HG03045 (cell line): Measurements from ENCODE around the gene ALG12.

Experiments used
- ATAC-seq: cut with Tn5 transposase; IDR thresholded peaks from one replicate; pipeline ENCODE4 v1.9.1; 2021; ENCODE audit warnings: mild to moderate bottlenecking, moderate library complexity; ENCODE audit not compliant: unreplicated experiment

Gene ALG12

DNA sequence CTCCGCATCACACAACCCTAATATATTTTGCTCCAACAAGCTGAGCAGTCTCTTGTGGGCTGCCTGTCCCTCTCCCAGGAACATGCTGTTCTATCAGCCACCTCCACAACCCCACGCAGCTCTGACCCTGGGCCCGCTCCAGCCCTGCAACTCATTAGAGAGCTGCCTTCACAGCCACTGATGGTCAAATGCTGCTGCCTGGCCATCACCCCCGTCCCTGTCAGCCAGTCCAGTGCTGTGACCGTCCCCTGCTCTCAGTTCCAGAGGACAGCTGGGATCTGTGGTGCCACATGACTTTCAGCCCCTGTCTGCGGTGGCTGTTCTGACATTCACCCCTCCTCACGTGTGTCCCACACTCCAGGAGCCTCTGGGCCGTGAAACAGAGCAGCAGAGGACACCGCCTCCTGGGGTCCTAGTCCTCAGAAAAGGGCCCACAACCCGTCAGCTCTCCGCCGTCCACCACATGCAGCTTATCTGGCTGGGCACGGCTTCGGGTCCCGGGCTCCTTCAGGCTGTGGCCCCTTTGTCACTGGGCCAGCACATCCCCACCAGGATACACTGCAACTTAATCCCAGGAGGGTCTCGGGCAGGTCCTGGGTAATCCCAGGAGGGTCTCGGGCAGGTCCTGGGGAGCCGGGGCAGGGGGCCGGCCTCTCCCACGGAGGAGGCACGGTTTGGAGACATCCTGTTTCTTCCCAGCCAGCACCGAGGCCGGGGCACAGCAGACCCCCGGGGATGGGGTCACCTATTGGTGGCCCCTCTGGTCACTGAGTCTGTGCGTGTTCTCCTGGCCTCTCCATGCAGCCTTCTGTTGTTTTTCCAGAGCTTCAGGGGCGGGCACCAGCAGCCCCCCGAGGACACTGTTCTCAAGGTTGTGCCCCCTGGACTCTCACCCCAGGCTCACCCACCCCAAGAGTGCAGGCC, 15.3 kb upstream of the ALG12 start:
- no peak for ATAC-seq

DNA sequence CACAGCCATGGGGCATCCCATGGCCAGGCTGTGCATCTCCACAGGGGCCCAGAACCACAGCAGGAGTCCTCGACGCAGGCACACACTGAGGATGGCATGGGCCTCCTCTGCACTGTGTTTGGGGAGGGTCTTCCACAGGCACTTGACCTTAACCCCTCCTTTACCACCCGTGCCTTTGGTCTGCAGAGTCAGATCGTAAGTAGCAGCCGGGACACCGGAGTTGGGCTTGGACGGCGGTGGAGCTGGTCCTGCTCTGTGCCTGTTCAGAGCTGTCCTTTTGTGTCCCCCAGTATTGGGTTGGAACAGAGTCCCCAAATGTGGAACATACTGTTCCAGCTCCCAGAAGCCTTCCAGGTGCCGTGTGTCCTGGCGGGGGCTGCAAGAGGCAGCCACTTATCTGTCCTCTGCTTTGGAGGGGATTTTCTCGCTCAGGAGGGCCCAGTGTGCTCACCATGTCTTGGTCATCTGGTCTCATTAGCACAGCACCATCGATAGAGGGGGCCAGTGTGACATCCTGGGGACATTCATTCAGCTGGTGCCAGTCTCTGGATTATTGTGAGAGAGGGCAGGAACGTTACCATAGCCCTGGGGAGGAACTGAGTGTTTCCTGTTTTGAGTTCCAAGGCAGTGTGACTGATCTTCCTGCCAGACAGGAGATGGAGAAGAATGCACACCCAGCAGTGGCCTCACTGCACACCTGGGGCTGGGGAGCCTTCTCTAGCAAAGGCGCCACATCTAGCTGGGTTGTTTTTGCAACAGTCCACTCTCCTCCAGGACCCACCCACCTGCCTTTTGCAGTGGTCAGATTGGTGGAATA, 12.6 kb upstream of the ALG12 start:
- no peak for ATAC-seq

DNA sequence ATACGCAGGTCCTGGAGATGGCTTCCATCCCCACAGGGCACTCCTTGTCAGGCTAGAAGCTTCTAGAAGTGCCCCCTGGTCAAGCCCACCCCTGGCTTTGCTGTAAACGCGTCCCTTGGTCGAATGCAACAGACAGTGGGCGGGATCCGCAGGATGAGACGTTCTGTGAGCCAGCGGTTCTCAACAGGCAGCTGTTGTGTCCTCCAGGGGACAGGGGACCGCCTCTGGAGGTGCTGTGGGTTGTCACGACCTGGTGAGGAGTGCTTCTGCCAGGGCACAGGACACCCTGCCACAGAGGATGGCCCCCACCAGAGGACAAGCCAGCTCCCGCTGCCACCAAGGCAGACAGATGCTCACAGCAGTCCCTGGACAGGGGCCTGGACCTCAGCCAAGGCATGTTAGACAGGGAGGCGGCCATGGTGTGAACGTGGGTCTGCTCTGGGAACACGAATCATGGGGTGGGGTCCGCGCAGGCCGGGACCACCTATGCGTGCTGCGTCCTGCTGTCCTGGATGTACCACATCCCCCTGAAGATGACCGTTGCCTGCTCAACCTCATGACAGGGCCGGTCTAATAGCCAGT, 11.8 kb upstream of the ALG12 start:
- ATAC-seq, result no peak

DNA sequence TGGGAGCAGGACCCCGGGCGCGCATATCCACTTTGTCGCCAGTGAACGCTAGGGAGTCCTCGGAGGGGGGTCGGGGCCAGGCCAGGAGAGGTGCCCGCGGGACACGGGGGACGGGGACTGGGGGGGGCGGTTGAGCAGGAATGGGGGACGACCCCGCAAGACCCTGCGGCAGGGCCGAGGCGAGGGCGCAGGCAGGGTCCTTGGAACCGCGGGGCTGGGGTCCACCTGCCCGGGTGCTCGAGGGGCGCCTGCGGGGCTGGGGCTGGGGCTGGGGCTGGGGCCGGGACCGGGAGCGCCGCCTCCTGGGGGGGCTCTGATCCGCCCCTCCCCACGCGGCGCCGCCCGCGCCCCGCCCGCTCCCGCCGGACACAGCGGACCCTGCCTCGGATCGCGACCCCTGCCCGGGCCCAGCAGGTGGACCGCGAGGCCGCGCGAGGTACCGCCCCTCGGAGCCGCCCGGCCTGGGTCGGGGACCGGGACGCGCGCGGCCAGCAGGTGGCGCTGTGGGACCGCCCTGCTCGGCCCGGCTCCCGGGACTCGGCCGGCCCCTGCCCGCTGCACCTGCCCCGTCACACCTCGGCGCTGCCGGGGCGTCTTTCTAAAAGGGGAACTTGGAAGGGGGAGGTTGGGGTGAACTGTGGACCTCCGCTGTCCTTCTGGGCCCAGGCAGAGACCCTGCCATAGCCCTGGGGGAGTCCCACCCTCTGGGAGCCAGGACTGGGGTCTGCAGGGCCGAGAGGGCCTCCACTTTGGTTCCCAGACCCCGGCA, 11.2 kb upstream of the ALG12 start:
- ATAC-seq, result no peak

DNA sequence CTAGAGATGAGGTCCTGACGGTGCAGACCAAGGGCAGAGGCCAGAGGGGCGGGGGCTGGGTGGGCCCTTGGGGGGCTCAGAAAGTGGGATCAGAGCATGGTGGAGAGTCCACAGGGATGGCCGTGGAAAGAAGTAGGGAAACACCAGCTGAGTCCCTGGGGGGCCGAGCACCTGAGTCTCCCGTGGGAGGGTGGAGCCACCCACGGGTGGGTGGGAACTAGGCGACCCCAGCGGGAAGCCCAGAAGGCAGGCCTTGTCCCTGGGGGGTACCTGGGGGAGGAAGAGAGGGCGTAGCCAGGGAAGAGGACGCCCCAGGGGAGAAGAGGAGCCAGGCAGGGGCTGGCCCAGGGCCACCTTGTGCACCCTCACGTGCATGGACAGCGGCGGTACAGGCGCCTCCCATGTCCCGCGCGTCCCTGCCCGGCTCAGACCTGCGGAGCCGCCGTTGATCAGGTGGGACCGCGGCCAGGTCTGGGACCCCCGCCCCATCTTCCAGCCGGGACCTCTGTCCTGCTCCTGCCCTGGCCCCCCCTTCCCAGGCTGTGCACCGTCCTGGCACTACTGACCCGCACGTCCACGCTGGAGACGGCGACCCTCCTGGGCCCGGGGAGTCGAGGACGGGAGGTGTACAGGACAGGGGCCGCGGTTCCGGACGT, 10.4 kb upstream of the ALG12 start:
- no peak for ATAC-seq

DNA sequence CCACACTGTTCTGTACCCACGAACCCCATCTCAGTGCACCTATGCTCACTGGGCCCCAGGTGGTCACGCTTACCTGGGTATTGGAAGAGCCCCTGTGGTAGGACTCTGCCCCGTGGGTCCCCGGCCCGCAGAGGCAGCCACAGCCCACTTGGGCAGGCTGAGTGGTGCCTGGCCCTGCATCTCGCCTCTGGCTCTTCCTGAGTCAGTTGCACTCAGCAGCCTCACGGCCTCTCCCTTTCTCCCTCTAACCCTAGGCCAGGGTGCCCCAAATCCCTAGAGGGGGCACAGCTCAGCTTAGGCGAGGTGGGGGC, 9.9 kb upstream of the ALG12 start:
- no peak for ATAC-seq

DNA sequence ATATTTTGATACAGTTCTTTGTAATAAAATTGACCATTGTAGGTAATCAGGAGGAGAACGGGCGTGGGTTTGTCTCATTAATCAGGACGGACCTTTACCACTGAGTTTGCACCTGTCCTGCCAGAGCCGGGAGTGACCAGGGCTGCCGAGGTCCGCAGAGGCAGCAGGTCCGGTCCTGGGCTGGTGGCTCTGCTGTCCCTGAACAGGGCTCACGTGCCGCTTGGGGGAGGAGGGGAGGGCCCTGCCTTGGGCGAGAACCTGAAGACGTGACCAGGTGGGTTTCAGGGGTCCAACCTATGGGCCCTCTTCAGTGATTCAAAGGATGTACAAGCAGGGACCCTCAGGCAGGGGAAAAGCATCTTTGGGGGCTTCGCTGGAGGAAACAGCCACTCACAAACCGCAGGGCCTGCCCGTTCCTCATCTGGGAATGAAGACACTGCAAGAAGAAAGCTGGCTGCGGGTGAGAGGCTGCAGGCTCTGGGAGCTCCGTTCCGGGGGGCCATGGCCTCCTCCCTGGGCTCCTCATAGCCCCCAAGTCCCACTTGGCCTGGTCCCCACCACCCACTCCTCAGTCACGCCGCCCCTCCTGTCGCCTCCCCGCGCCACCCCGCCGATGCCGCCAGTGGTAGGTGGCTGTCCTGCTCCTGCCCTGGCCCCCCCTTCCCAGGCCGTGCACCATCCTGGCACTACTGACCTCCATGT, 9.4 kb upstream of the ALG12 start:
- no peak for ATAC-seq

DNA sequence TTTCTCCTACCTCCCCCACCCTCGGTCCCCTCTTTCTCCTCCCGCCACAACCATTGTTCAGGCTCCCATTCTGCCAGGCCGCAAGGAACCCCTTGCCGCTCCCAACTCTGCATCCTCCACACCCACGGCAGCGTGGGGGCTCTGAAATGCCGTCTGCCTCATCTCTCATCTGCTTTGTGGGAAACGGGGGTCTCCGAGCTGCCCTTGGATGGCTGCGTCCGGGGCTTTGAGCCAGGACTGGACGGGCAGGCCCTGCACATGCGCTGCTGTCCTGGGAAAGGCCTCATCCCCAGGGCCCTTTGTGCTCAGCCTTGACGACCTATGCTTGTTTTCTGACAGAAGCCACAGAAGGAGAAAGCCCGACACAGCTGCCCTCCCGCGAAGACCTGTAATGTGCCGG, 8.7 kb upstream of the ALG12 start:
- ATAC-seq, result no peak

DNA sequence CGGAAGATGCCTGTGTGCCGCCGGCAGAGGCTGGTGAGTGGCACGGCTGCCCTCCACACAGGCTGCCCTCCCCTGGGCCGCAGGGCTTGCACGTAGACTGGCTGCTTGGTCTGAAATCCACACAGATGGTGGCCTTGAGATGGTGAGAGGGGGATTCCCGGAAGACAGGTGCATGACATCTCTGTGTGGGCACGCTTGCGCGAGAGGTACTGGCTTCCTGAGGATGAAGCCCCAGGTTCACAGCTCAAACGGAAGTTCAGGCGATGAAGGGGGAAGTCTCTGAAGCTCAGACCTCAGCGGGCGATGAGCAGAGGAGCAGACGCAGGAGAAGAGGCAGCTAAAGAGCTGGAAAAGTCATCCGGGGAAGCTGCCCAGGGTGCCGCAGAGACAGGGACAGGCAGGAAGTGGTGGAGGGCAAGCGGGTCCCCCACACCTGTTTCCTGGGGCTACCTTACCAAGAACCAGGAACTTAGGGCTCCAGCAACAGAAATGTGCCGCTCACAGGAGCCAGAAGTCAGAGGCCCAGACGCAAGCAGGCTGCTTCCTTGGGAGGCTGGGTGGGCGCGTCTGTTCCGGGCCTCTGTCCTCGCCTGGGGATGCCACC, 7.4 kb upstream of the ALG12 start:
- no peak for ATAC-seq

DNA sequence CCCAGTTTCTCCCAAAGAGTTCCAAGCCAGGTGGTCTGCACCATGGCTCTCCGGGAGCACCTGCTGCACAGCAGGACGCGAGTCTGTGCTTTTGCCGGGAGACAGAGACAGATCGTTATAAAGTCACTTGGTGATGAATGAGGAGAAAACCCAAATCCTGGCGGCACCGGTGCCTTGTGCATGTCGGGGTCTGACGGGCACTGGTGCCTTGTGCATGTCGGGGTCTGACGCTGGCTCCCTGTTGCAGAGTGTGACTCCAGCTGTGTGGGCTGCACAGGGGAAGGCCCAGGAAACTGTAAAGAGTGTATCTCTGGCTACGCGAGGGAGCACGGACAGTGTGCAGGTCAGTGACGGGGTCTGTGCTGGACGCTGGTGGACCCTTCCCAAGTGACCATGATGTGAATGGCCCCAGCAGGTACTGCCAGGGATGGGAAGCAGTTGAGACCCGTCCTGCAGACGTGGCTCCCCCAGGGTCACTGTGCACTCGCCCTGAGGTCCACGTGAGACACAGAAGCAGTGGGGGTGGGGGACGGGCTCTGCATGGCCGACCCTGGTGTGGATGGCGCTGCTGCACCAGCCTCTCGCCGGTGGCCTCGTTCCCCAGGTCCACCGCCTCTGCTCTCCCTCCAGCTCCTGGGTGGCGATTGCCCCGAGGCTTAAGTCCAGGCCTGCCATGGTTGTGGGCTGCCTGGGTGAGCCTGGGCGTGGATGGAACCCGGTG, 6.0 kb upstream of the ALG12 start:
- no peak for ATAC-seq

DNA sequence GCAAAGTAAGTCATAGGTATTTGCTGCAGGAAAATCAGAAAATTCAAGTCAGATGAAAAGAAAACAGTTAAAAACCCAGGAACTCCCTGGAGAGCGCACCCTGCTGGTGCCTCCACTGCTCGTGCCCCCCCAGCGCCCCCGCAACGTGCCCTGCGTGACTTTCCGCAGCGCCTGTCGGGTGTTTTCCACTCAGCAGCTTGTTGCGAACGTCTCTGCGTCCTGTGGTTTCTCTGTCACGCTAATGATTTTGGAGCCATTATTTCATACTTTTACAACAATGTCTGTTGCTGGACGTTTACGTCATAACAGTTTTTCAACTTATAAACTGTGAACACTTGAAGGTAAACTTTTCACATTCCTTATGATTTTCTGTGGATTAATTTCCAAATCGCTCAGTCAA, 5.2 kb upstream of the ALG12 start:
- no peak for ATAC-seq

DNA sequence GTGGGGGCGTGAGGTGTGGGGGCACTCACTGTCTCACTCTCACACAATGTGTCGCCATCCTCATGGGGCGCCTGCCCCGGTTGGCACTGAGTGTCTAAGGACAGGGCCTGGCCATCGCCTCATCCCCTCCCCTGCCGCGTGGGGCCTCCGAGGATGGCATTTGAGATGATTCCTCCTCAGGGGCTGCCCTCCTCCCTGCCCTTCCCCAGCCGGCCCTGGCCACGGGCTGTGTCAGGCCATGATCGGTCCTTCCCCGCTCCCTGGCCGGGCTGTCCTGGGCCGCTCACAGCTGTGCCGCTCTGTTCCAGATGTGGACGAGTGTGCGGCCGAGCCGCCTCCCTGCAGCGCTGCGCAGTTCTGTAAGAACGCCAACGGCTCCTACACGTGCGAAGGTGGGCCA, 4.7 kb upstream of the ALG12 start:
- no peak for ATAC-seq

DNA sequence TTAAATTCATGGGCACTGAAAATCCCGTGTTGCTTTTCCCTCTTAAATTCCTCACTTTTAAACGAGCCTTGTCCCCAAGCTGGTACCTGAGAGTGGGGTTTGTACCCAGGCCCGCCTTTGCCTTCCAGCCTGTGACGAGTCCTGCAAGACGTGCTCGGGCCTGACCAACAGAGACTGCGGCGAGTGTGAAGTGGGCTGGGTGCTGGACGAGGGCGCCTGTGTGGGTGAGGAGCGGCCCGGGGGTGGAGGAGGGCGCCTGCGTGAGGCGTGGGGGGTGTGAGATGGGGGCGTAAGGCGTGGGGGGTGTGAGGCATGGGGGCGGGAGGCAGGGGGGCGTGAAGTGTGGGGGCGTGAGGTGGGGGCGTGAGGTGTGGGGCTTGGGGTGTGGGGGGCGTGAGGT, 4.2 kb upstream of the ALG12 start:
- ATAC-seq, result no peak

DNA sequence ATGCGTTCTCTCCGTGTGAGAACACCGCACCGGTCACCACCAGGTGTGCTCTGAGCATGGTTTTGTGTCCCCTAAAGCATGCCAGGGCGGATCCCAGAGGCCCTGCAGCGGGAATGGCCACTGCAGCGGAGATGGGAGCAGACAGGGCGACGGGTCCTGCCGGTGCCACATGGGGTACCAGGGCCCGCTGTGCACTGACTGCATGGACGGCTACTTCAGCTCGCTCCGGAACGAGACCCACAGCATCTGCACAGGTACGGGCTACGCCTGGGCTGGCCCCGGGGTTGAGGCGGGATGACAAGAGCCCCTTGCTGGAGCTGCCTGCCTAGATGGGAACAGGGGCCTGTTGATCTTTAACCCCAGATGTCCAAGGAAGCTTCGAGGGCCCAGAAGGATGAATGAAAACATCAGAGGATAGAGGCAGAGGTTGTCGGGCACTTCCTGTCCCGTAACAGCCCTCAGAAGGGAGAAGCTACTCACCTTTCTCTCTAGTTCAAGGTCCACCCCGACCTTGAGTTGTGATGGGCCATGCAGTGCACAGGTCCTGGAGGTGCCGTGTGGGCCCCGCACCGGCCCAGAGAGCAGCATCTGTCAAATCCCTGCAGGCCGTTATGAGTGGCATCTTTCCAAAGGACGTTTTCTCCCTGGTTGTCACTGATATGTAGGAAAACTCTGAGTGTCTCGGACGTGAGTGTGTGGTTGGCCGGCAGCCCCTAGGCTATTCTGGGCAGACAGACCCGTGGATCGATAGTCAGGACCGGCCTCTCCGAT, 3.5 kb upstream of the ALG12 start:
- no peak for ATAC-seq

DNA sequence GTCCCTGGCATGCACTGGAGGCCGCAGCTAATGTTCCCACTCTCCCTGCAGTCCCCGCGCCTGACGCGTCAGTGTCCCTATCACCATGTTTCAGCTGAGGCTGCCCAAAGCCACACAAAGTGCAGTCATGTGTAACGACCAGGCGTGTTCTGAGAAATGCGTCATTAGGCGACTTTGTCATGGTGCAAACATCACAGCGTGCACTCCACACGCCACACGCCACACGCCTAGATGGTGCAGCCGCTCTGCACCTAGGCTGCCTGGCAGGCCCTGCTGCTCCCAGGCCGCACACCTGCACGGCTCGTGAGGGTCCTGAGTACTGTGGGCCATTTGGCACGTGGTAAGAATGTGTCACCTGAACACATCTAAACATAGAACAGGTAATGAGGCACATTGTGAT, 2.6 kb upstream of the ALG12 start:
- ATAC-seq, result no peak

DNA sequence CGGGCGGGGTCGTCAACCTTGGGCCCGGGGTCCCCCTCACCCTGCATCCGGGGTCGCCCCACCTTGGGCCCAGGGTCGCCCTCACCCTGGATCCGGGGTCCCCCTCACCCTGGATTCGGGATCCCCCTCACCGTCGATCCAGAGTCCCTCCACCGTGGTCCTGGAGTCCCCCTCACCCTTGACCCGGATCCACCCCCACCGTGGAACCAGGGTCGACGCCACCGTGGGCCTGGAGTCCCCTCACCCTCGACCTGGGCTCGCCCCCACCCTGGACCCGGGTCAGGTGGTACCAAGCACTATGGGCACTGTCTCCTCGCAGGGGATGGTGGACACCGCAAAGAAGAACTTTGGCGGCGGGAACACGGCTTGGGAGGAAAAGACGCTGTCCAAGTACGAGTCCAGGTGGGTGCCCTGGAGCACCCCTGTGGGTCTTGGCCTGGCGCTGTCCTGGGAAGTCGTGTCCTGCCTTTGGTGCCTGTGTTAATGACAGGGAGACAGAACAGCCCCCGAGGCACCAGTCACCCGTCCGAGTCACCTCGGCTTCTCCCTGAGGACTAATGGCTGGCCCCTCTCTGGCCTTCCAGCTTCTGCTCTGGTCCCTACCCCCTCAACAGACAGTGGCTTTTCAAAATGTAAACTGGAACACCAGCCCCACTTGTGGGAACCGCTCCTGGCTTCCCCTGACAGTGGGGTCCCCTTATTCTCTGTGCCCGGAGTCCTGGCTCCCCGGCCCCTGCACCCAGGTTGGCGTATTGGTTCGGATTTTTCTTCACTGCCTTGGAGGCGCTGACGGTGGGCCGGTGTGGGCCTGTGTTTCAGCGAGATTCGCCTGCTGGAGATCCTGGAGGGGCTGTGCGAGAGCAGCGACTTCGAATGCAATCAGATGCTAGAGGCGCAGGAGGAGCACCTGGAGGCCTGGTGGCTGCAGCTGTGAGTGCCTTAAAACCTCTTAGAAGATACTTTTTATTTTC, 958 bp upstream of the ALG12 start:
- peak; percentile 5 for ATAC-seq

DNA sequence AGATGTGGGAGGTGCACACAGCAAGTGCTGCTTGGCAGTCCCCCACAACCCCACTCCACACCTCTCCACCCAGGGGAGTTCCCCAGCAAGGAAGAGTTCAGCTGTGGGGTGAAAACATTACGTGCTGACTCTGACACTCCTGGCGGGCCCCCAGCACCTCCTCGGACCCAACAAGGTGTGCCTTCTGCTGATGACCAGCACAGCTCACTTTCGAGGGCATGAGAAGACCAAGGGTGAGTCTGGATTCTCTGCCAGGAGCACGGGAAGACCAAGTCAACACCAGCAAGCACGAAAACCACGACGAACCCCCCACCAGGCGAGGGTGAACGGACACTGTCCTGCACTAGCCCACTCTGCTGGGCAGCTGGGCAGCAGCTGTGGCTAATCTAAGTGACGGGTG, 1.4 kb downstream of the ALG12 start:
- ATAC-seq, result no peak
